ENCODE measurements around the gene SRRT.

GRCh38 chr7:100895956-100896731, 21.2 kb downstream of the SRRT start:
- TF ChIP-seq CTCF (IDR thresholded peaks at IDR 0.05), result no peak
- no peak for TF ChIP-seq POLR2A (IDR thresholded peaks at IDR 0.05)
